HCT116 (cell line): ENCODE data around the gene TTF2. TPM values are rescaled to one million over a fixed set of nuclear protein-coding genes. Genes with fewer than 3 reads are reported as not detected.

Experiments
- ATAC-seq: fragments of 200-7000 bp; cut with Tn5 transposase; 2 replicates; pipeline ENCODE4 v1.9.1; 2020; ENCODE audit warnings: mild to moderate bottlenecking, moderate library complexity
- BruUV-seq: library from RNA; stranded (reverse); fragments of 400-500 nt; replicated peaks from 2 replicates; lab custom pipeline; 2021; lab: Mats Ljungman, UMichigan
- CTCF ChIA-PET: fragments of 300-600 bp; sonication (Branson Sonifier 250); formaldehyde crosslinking; loops from one replicate; lab custom pipeline; 2021; ENCODE audit warnings: antibody characterized with exemption; lab: Charles Lee
- POLR2A ChIA-PET: fragments of 300-600, 350-600 bp; sonication (Branson Sonifier 250); formaldehyde crosslinking; loops from one replicate; lab custom pipeline; 2021; ENCODE audit warnings: antibody characterized with exemption; lab: Charles Lee
- RAD21 ChIA-PET, 2 experiments: fragments of 300-600 bp; sonication (Branson Sonifier 250); formaldehyde crosslinking; loops; one replicate each; lab custom pipeline; 2023; ENCODE audit warnings: low total read pairs in 2 of 2; ENCODE audit not compliant: uncharacterized antibody in 2 of 2, unreplicated experiment in 2 of 2, low non-redundant PET in 1 of 2; lab: Charles Lee
- DNase-seq: peaks from one replicate; pipeline ENCODE4 v3.0.0-alpha.2; 2010; ENCODE audit warnings: low read depth, low spot score
- H2AFZ ChIP-seq: fragments of 200-600 bp; shearing (Covaris generic), sonication (generic); 2 replicates; pipeline ENCODE4 v1.6.1; 2017; ENCODE audit warnings: low read depth, mixed run types, mixed read lengths, antibody characterized with exemption, low read length; ENCODE audit not compliant: poor library complexity, severe bottlenecking
- H3K27ac ChIP-seq: 2 replicates; pipeline ENCODE4 v1.5.1; 2012; ENCODE audit warnings: low read depth, low read length
- H3K27me3 ChIP-seq: fragments of 200-600 bp; sonication (generic); 2 replicates; pipeline ENCODE4 v1.6.1; 2016; ENCODE audit warnings: mixed run types, low read length, mixed read lengths; ENCODE audit not compliant: insufficient read depth
- H3K36me3 ChIP-seq, 2 experiments: fragments of 200-500 bp in 1 of 2; fragments of 200-600 bp in 1 of 2; sonication (Bioruptor generic) in 1 of 2; sonication (generic) in 1 of 2; 2 replicates each; pipeline versions ENCODE4 v1.5.1 to v1.6.1; 2014 to 2016; ENCODE audit warnings: low read length in 2 of 2, inconsistent platforms in 1 of 2, mixed read lengths in 1 of 2, mixed run types in 1 of 2; ENCODE audit not compliant: insufficient read depth in 2 of 2, control insufficient read depth in 1 of 2
- H3K4me1 ChIP-seq, 2 experiments: fragments of 200-600 bp in 1 of 2; sonication (generic) in 1 of 2; 2 replicates each; pipeline versions ENCODE4 v1.5.1 to v1.6.1; 2012 to 2017; ENCODE audit warnings: low read length in 2 of 2, inconsistent platforms in 1 of 2, mild to moderate bottlenecking in 1 of 2, mixed read lengths in 1 of 2, mixed run types in 1 of 2, moderate library complexity in 1 of 2; ENCODE audit not compliant: insufficient read depth in 2 of 2, control insufficient read depth in 1 of 2
- H3K4me2 ChIP-seq: fragments of 200-600 bp; sonication (generic); 2 replicates; pipeline ENCODE4 v1.6.1; 2017; ENCODE audit warnings: mixed run types, low read length, mixed read lengths
- H3K4me3 ChIP-seq, 2 experiments: fragments of 200-600 bp in 1 of 2; sonication (generic) in 1 of 2; replicated peaks in 1 of 2; 2 replicates each; pipeline ENCODE4 v1.5.1; 2011 to 2016; ENCODE audit warnings: low read length in 2 of 2, control low read depth in 1 of 2, low read depth in 1 of 2, mild to moderate bottlenecking in 1 of 2, mixed read lengths in 1 of 2, mixed run types in 1 of 2
- H3K79me2 ChIP-seq: fragments of 200-600 bp; sonication (generic); 2 replicates; pipeline ENCODE4 v1.6.1; 2017; ENCODE audit warnings: mild to moderate bottlenecking, mixed run types, low read length, moderate library complexity, mixed read lengths; ENCODE audit not compliant: insufficient read depth
- H3K9ac ChIP-seq: fragments of 200-600 bp; sonication (generic); 2 replicates; pipeline ENCODE4 v1.6.1; 2016; ENCODE audit warnings: low read length, mixed read lengths
- H3K9me2 ChIP-seq: fragments of 200-600 bp; sonication (generic), shearing (Covaris generic); 2 replicates; pipeline ENCODE4 v1.6.1; 2017; ENCODE audit warnings: mixed run types, mild to moderate bottlenecking, moderate library complexity; ENCODE audit not compliant: insufficient read depth
- H3K9me3 ChIP-seq, 2 experiments: fragments of 200-500 bp in 1 of 2; fragments of 200-600 bp in 1 of 2; sonication (Bioruptor generic) in 1 of 2; sonication (generic) in 1 of 2; 2 replicates each; pipeline ENCODE4 v1.6.1; 2014 to 2017; ENCODE audit warnings: low read length in 2 of 2, mixed read lengths in 2 of 2, inconsistent platforms in 1 of 2, low read depth in 1 of 2, mild to moderate bottlenecking in 1 of 2, mixed run types in 1 of 2, moderate library complexity in 1 of 2; ENCODE audit not compliant: control insufficient read depth in 1 of 2, insufficient read depth in 1 of 2
- H4K20me1 ChIP-seq: fragments of 200-600 bp; sonication (generic), shearing (Covaris generic); 2 replicates; pipeline ENCODE4 v1.6.1; 2017; ENCODE audit warnings: mixed run types, mild to moderate bottlenecking, moderate library complexity; ENCODE audit not compliant: insufficient read depth
- CEBPB ChIP-seq: IDR thresholded peaks from 2 replicates; pipeline ENCODE4 v1.6.1; 2012; ENCODE audit warnings: low read depth
- EGR1 ChIP-seq: IDR thresholded peaks from 2 replicates; pipeline ENCODE4 v1.6.1; 2012; ENCODE audit warnings: low read depth
- EZH2 ChIP-seq: fragments of 200-600 bp; sonication (generic); IDR thresholded peaks from 2 replicates; pipeline ENCODE4 v1.6.1; 2017; ENCODE audit warnings: antibody characterized with exemption, mixed run types
- FOSL1 ChIP-seq: IDR thresholded peaks from 2 replicates; pipeline ENCODE4 v1.6.1; 2012; ENCODE audit warnings: low read depth
- JUND ChIP-seq: IDR thresholded peaks from 2 replicates; pipeline ENCODE4 v1.6.1; 2012
- SP1 ChIP-seq: IDR thresholded peaks from 2 replicates; pipeline ENCODE4 v1.6.1; 2012; ENCODE audit warnings: low read depth
- TCF7L2 ChIP-seq: IDR thresholded peaks from 2 replicates; pipeline ENCODE4 v1.7.0; 2011; ENCODE audit warnings: borderline replicate concordance, inconsistent platforms; ENCODE audit not compliant: insufficient read depth, insufficient read length; ENCODE audit errors: extremely low read depth
- YY1 ChIP-seq: IDR thresholded peaks from 2 replicates; pipeline ENCODE4 v1.6.1; 2011; ENCODE audit warnings: low read length, low read depth, moderate library complexity, mild to moderate bottlenecking; ENCODE audit not compliant: insufficient replicate concordance; ENCODE audit errors: extremely low read depth
- ZFX ChIP-seq: fragments of 450-650 bp; IDR thresholded peaks from 2 replicates; pipeline ENCODE4 v1.6.1; 2017
- intact Hi-C: fragments of 100-400 bp; cut with micrococcal nuclease; formaldehyde crosslinking; loops from 2 replicates; pipeline ENCODE4 v1.10.0; 2022
- total RNA-seq: library from RNA; stranded (reverse); gene quantifications from one replicate; pipeline ENCODE4 v1.2.1, GENCODE V29; 2021; ENCODE audit not compliant: unreplicated experiment
- TF ChIP-seq, protein P1 (sequence below): IDR thresholded peaks from 2 replicates; pipeline ENCODE4 v1.6.1; 2012
- TF ChIP-seq, protein P2 (sequence below), 3 experiments: fragments of 200-600 bp in 1 of 3; sonication (generic) in 1 of 3; IDR thresholded peaks in 2 of 3; conservative IDR thresholded peaks in 1 of 3; 2 replicates each; pipeline ENCODE4 v1.5.1; 2012 to 2017; ENCODE audit warnings: low read depth in 2 of 3, low read length in 2 of 3, antibody characterized with exemption in 1 of 3, borderline replicate concordance in 1 of 3, control low read depth in 1 of 3, mild to moderate bottlenecking in 1 of 3, mixed read lengths in 1 of 3, mixed run types in 1 of 3, moderate library complexity in 1 of 3; ENCODE audit not compliant: insufficient read depth in 1 of 3

The TTF2 gene
- total RNA-seq, 1 experiment from 2014 or later, result 60.3 TPM

DNA sequence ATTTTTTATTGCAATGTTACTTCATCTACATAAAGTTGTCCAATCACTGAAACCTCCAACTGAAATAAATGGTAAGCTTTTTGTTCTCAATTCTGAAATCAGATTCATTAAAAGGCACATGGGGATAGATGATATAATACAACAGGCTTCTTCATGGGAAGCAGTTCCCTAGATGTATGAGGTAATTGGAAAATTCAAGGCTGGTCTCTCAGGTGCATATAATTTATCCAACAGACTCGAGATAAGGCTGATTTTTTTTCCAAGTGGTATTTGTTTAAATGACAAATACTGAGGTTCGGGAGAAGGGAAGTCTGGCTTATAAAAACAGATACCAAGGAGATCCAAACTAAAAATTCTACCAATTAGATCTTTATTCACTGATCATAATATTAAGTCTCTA is 47.2 kb downstream of the TTF2 start (continued):
- TF ChIP-seq, protein P1, sequence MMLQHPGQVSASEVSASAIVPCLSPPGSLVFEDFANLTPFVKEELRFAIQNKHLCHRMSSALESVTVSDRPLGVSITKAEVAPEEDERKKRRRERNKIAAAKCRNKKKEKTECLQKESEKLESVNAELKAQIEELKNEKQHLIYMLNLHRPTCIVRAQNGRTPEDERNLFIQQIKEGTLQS, result no peak

DNA sequence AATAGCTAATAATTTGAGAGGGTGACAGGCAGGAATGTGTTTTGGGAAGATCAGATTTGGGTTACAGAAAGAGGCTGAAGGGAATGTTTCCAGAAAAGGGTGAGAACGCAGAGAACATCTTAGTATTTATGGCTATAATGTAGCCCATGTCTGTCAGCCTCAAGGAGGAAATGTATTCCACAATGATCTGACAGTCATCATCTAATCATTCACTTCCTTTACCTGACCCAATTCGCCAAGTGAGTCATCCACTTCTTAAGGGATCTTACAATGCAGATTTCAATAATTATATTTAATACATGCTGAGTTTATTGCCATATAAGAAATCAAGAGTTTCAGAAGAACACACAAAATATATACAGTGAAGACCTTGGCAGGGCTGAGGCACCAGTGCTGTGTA is 50.6 kb downstream of the TTF2 start:
- H3K27ac ChIP-seq, result no peak overlapping the region; the same call in 1 of the 2 replicates
- CTCF ChIA-PET, result interaction anchor here (1.2 to 1.3 kb wide), 2 partner anchors 12 to 15 kb away, joined by 3 read pairs; no protein-coding TSS in a partner anchor
- no peaks in the 10 kb centered on the region for H3K27me3 ChIP-seq

DNA sequence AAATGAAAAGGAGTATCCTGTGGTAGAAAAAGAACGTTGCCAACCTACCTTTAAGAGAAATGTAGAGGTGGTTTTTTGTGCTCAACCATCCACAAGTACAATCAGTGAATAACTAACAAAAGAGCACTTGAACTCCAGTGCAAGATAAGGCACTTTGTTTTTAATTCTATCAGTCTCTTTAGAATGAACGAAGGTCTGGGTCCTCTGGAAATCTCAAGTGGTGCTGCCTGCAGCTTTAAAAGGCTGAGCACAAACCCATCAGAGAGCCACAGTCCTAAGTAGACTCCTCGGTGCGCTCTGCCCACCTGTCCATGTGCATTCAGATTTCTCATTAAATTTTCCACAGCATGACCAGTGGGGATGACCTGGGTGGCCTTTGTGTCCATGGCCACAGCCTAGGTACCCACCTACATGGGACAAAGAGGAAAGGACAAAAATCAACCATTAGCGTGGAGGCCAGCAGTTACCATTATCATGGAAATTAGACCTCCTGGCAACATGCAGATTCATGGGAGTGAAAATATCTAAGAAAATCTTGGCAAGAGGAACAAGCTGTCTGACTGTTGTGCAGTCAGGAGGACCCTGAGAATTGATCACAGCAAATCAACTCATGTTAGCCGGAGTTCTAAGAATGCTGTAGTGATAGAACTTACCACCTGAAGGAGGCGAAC is 52.1 kb downstream of the TTF2 start:
- 0 out of 4 replicates have a peak, but pooled peaks cover 0 to 2% of the 10 kb centered on the region in 2 experiments for H3K36me3 ChIP-seq
- H3K79me2 ChIP-seq, result no peaks in the 10 kb centered on the region
- H3K4me1 ChIP-seq, result peaks cover 0 to 18% of the 10 kb centered on the region in 2 experiments; a peak in 1 of 4 replicates
- ATAC-seq (no peak), DNase-seq (no peak)
- no peak overlapping the region for H3K4me3 ChIP-seq
- H3K27me3 ChIP-seq, result no peaks in the 10 kb centered on the region
- H3K27ac ChIP-seq, result no peak overlapping the region
- ChIA-PET RAD21 (no interaction called here), CTCF (no interaction called here), POLR2A (no interaction called here)
- H2AFZ ChIP-seq, result no peak overlapping the region
- no TSS peak for BruUV-seq
- no peaks in the 10 kb centered on the region for H3K9me2 ChIP-seq
- intact Hi-C loops, result no loop called here
- no peak for TF ChIP-seq EGR1
- TF ChIP-seq YY1, result no peak
- TF ChIP-seq, protein P2, sequence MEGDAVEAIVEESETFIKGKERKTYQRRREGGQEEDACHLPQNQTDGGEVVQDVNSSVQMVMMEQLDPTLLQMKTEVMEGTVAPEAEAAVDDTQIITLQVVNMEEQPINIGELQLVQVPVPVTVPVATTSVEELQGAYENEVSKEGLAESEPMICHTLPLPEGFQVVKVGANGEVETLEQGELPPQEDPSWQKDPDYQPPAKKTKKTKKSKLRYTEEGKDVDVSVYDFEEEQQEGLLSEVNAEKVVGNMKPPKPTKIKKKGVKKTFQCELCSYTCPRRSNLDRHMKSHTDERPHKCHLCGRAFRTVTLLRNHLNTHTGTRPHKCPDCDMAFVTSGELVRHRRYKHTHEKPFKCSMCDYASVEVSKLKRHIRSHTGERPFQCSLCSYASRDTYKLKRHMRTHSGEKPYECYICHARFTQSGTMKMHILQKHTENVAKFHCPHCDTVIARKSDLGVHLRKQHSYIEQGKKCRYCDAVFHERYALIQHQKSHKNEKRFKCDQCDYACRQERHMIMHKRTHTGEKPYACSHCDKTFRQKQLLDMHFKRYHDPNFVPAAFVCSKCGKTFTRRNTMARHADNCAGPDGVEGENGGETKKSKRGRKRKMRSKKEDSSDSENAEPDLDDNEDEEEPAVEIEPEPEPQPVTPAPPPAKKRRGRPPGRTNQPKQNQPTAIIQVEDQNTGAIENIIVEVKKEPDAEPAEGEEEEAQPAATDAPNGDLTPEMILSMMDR (IDR thresholded peaks at IDR 0.05 in 2 of 3, conservative IDR thresholded peaks at IDR 0.05 in 1 of 3; ENCODE audit: borderline replicate concordance in 1 of 3, insufficient read depth in 1 of 3, low read depth in 2 of 3, low read length in 2 of 3), result 0 out of 6 replicates have a peak, but pooled peaks of 1 of the 3 experiments have one; percentile 17
- TF ChIP-seq ZFX, result no peak
- no peaks in the 10 kb centered on the region for H4K20me1 ChIP-seq
- H3K9ac ChIP-seq, result no peak overlapping the region
- no peak overlapping the region for H3K4me2 ChIP-seq
- no peaks in the 10 kb centered on the region for H3K9me3 ChIP-seq

More for the DNA sequence above, 50.6 kb downstream of the TTF2 start:
- POLR2A ChIA-PET, result interaction anchor here (1.2 kb wide), 1 partner anchor 18 kb away, joined by 5 read pairs; no protein-coding TSS in a partner anchor
- Histone ChIP-seq H3K4me3 (no peak overlapping the region), H3K4me1 (peaks cover 0 to 18% of the 10 kb centered on the region in 2 experiments; a peak in 1 of 4 replicates), H4K20me1 (no peaks in the 10 kb centered on the region), H3K79me2 (no peaks in the 10 kb centered on the region), H3K4me2 (peak overlapping the region; percentile 33), H2AFZ (no peak overlapping the region), H3K9me2 (no peaks in the 10 kb centered on the region), H3K9ac (no peak overlapping the region), H3K9me3 (no peaks in the 10 kb centered on the region), H3K36me3 (peaks cover 0 to 2% of the 10 kb centered on the region in 2 experiments; a peak in 1 of 4 replicates)
- RAD21 ChIA-PET, result no interaction called here
- intact Hi-C loops, result no loop called here
- TF ChIP-seq SP1 (peak; percentile 30; the same call in 1 of the 2 replicates), EZH2 (no peak), FOSL1 (peak; percentile 64), CEBPB (0 out of 2 replicates have a peak, but pooled peaks have one; percentile 19), JUND (peak; percentile 62), TCF7L2 (no peak)
- no TSS peak for BruUV-seq
- no peak; the same call in 1 of the 2 replicates for ATAC-seq
- no peak for DNase-seq
